A673 (cell line): ENCODE data around the gene CNTN5.

Source experiments
- EZH2 ChIP-seq: fragments of 200-600 bp; sonication (generic); IDR thresholded peaks from 2 replicates; pipeline ENCODE4 v1.6.1; 2017; ENCODE audit warnings: borderline replicate concordance, low read depth, mild to moderate bottlenecking, mixed read lengths, antibody characterized with exemption, low read length; ENCODE audit not compliant: poor library complexity, severe bottlenecking
- TF ChIP-seq, protein P1 (sequence below): fragments of 300-800, 200-600 bp; sonication (generic); conservative IDR thresholded peaks from 2 replicates; pipeline ENCODE4 v1.5.1; 2017; ENCODE audit warnings: low read depth, mild to moderate bottlenecking, antibody characterized with exemption, low read length, moderate library complexity, mixed read lengths

GRCh38 chr11:99199341-99199740 lies 178.6 kb downstream of the CNTN5 start:
- TF ChIP-seq, protein P1, sequence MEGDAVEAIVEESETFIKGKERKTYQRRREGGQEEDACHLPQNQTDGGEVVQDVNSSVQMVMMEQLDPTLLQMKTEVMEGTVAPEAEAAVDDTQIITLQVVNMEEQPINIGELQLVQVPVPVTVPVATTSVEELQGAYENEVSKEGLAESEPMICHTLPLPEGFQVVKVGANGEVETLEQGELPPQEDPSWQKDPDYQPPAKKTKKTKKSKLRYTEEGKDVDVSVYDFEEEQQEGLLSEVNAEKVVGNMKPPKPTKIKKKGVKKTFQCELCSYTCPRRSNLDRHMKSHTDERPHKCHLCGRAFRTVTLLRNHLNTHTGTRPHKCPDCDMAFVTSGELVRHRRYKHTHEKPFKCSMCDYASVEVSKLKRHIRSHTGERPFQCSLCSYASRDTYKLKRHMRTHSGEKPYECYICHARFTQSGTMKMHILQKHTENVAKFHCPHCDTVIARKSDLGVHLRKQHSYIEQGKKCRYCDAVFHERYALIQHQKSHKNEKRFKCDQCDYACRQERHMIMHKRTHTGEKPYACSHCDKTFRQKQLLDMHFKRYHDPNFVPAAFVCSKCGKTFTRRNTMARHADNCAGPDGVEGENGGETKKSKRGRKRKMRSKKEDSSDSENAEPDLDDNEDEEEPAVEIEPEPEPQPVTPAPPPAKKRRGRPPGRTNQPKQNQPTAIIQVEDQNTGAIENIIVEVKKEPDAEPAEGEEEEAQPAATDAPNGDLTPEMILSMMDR, result no peak
- TF ChIP-seq EZH2, result no peak
